Measurements from ENCODE around the gene NUP205. TPM values are rescaled to one million over a fixed set of nuclear protein-coding genes. Genes with fewer than 3 reads are reported as not detected.
"Not testable (repeated sequence)": the region's sequence is repeated elsewhere in the genome, so short reads cannot be mapped to it uniquely, and the experiment has no call there.

NUP205 gene
- total RNA-seq, 1 donor from 2014 or later, result 183 TPM

DNA sequence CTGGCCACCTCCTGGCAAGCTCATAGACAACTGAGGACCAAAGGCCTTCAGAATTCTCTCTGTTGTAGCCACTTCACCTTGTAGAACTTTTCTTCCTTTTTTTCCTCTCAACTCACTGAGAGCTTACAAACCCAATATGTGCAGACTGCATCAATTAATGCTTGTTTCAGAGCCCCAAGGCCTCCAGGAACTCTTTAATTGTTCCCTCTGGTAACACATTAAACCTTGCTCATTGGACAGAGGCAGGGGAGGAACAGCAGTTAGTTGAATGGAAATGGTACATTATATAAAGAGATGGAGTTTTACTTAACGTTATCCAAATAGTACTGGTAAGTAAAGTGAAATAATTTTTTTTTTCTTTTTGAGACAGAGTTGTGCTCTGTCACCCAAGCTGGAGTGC lies 129.7 kb downstream of the NUP205 start:
- Histone ChIP-seq H3K9me3 (ENCODE audit: low read depth) (no peaks in the 10 kb centered on the region), H4K20me1 (ENCODE audit: low read depth) (no peaks in the 10 kb centered on the region), H2AFZ (replicated peaks) (no peak overlapping the region), H3K4me2 (no peak overlapping the region), H3K36me3 (no peaks in the 10 kb centered on the region), H3F3A (ENCODE audit: low read depth) (no peaks in the 10 kb centered on the region), H3K4me3 (no peak overlapping the region), H3K4me1 (no peaks in the 10 kb centered on the region), H3K27ac (no peak overlapping the region), H3K9ac (no peak overlapping the region), H3K27me3 (no peaks in the 10 kb centered on the region), H3K79me2 (ENCODE audit: low read depth) (no peaks in the 10 kb centered on the region)
- no peak for DNase-seq (ENCODE audit: low spot score)
- H3K36me3 Mint-ChIP-seq, result peaks cover 23% of the 10 kb centered on the region
- H3K4me1 Mint-ChIP-seq, result peaks cover 2% of the 10 kb centered on the region
- H3K27ac Mint-ChIP-seq, result no peak overlapping the region
- peaks cover 2% of the 10 kb centered on the region for H3K27me3 Mint-ChIP-seq (ENCODE audit: insufficient read depth, low read depth)
- H3K9me3 Mint-ChIP-seq, result no peaks in the 10 kb centered on the region
- no peak overlapping the region for H3K4me3 Mint-ChIP-seq
- no peak for TF ChIP-seq EZH2 (IDR thresholded peaks at IDR 0.05)
- TF ChIP-seq, protein P1, sequence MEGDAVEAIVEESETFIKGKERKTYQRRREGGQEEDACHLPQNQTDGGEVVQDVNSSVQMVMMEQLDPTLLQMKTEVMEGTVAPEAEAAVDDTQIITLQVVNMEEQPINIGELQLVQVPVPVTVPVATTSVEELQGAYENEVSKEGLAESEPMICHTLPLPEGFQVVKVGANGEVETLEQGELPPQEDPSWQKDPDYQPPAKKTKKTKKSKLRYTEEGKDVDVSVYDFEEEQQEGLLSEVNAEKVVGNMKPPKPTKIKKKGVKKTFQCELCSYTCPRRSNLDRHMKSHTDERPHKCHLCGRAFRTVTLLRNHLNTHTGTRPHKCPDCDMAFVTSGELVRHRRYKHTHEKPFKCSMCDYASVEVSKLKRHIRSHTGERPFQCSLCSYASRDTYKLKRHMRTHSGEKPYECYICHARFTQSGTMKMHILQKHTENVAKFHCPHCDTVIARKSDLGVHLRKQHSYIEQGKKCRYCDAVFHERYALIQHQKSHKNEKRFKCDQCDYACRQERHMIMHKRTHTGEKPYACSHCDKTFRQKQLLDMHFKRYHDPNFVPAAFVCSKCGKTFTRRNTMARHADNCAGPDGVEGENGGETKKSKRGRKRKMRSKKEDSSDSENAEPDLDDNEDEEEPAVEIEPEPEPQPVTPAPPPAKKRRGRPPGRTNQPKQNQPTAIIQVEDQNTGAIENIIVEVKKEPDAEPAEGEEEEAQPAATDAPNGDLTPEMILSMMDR (IDR thresholded peaks at IDR 0.05), result no peak
- no peak for TF ChIP-seq EZH2phosphoT487 (IDR thresholded peaks at IDR 0.05)

DNA sequence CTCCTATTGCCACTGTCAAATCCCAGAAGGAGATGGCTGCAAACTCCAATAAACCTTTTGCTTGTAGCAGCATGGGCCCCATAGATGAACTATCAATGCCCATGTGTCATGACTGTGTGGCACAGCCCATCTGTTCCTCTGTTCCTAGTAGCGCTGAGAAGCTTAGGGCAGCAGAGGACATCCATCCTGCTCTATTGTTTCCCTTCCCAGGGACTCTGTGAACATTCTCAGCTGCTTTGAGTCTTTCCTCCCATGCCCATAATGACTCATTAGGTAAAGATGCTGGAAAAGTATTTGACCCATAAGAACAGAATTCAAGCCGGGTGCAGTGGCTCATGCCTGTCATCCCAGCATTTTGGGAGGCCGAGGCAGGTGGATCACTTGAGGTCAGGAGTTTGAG lies 132.8 kb downstream of the NUP205 start:
- no peak overlapping the region for H3K4me3 ChIP-seq
- H3K9ac ChIP-seq, result no peak overlapping the region
- H3K27ac ChIP-seq, result no peak overlapping the region
- peaks cover 17% of the 10 kb centered on the region for H3K36me3 Mint-ChIP-seq
- TF ChIP-seq EZH2phosphoT487 (IDR thresholded peaks at IDR 0.05) (no peak), EZH2 (IDR thresholded peaks at IDR 0.05) (no peak)
- TF ChIP-seq, protein P1 (IDR thresholded peaks at IDR 0.05), result no peak
- H4K20me1 ChIP-seq (ENCODE audit: low read depth), result no peaks in the 10 kb centered on the region
- H3K4me1 Mint-ChIP-seq, result no peaks in the 10 kb centered on the region
- H3K27me3 ChIP-seq, result no peaks in the 10 kb centered on the region
- no peak overlapping the region for H3K27ac Mint-ChIP-seq
- no peaks in the 10 kb centered on the region for H3K4me1 ChIP-seq
- H3K27me3 Mint-ChIP-seq (ENCODE audit: insufficient read depth, low read depth), result peaks cover 2% of the 10 kb centered on the region
- H3F3A ChIP-seq (ENCODE audit: low read depth), result no peaks in the 10 kb centered on the region
- no peaks in the 10 kb centered on the region for H3K36me3 ChIP-seq
- H3K4me2 ChIP-seq, result no peak overlapping the region
- H3K79me2 ChIP-seq (ENCODE audit: low read depth), result no peaks in the 10 kb centered on the region
- no peaks in the 10 kb centered on the region for H3K9me3 ChIP-seq (ENCODE audit: low read depth)
- no peak for DNase-seq (ENCODE audit: low spot score)
- no peak overlapping the region for H3K4me3 Mint-ChIP-seq
- no peaks in the 10 kb centered on the region for H3K9me3 Mint-ChIP-seq
- no peak overlapping the region for H2AFZ ChIP-seq (replicated peaks)

GRCh38 chr7:135692055-135692454 lies 134.3 kb downstream of the NUP205 start:
- H2AFZ ChIP-seq (replicated peaks), result no peak overlapping the region
- H3K79me2 ChIP-seq (ENCODE audit: low read depth), result no peaks in the 10 kb centered on the region
- no peaks in the 10 kb centered on the region for H3K27me3 ChIP-seq
- no peaks in the 10 kb centered on the region for H3K9me3 ChIP-seq (ENCODE audit: low read depth)
- peaks cover 14% of the 10 kb centered on the region for H3K36me3 Mint-ChIP-seq
- H3K4me1 ChIP-seq, result peaks cover 3% of the 10 kb centered on the region
- peaks cover 4% of the 10 kb centered on the region for H3F3A ChIP-seq (ENCODE audit: low read depth)
- H3K36me3 ChIP-seq, result no peaks in the 10 kb centered on the region
- no peak overlapping the region for H3K4me2 ChIP-seq
- H3K27ac Mint-ChIP-seq, result no peak overlapping the region
- H3K27me3 Mint-ChIP-seq (ENCODE audit: insufficient read depth, low read depth), result peaks cover 4% of the 10 kb centered on the region
- H3K4me1 Mint-ChIP-seq, result peaks cover 3% of the 10 kb centered on the region
- no peaks in the 10 kb centered on the region for H4K20me1 ChIP-seq (ENCODE audit: low read depth)
- H3K27ac ChIP-seq, result no peak overlapping the region
- no peak overlapping the region for H3K4me3 Mint-ChIP-seq
- H3K9ac ChIP-seq, result no peak overlapping the region
- H3K9me3 Mint-ChIP-seq, result no peaks in the 10 kb centered on the region
- no peak for DNase-seq (ENCODE audit: low spot score)
- H3K4me3 ChIP-seq, result no peak overlapping the region
- TF ChIP-seq EZH2 (IDR thresholded peaks at IDR 0.05) (no peak), EZH2phosphoT487 (IDR thresholded peaks at IDR 0.05) (no peak)
- TF ChIP-seq, protein P1 (IDR thresholded peaks at IDR 0.05), result no peak

GRCh38 chr7:135692606-135693005 lies 134.9 kb downstream of the NUP205 start:
- not testable (repeated sequence) for H3K4me1 ChIP-seq; DNase-seq (ENCODE audit: low spot score); H3K36me3 ChIP-seq; H3F3A ChIP-seq (ENCODE audit: low read depth); H3K27me3 ChIP-seq; H3K79me2 ChIP-seq (ENCODE audit: low read depth); H3K4me1 Mint-ChIP-seq; H3K4me3 Mint-ChIP-seq; H2AFZ ChIP-seq (replicated peaks); H3K27ac ChIP-seq; H3K27ac Mint-ChIP-seq; H3K9ac ChIP-seq; H4K20me1 ChIP-seq (ENCODE audit: low read depth); H3K9me3 ChIP-seq (ENCODE audit: low read depth); H3K4me3 ChIP-seq; H3K27me3 Mint-ChIP-seq (ENCODE audit: insufficient read depth, low read depth); H3K4me2 ChIP-seq; H3K9me3 Mint-ChIP-seq
- H3K36me3 Mint-ChIP-seq, result peaks cover 14% of the 10 kb centered on the region

Measured in neural progenitor cell (in vitro differentiated cells).